NCI-H2081 treated with DMSO at 0.1 percent for 48 hours (cell line): ENCODE data around the gene CAMKV.
"Not testable (repeated sequence)": the region's sequence is repeated elsewhere in the genome, so short reads cannot be mapped to it uniquely, and the experiment has no call there.

Source experiments
- DNase-seq: peaks from one replicate; lab custom pipeline; 2025; lab: John Stamatoyannopoulos, UW

CAMKV gene, protein sequence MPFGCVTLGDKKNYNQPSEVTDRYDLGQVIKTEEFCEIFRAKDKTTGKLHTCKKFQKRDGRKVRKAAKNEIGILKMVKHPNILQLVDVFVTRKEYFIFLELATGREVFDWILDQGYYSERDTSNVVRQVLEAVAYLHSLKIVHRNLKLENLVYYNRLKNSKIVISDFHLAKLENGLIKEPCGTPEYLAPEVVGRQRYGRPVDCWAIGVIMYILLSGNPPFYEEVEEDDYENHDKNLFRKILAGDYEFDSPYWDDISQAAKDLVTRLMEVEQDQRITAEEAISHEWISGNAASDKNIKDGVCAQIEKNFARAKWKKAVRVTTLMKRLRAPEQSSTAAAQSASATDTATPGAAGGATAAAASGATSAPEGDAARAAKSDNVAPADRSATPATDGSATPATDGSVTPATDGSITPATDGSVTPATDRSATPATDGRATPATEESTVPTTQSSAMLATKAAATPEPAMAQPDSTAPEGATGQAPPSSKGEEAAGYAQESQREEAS

DNA sequence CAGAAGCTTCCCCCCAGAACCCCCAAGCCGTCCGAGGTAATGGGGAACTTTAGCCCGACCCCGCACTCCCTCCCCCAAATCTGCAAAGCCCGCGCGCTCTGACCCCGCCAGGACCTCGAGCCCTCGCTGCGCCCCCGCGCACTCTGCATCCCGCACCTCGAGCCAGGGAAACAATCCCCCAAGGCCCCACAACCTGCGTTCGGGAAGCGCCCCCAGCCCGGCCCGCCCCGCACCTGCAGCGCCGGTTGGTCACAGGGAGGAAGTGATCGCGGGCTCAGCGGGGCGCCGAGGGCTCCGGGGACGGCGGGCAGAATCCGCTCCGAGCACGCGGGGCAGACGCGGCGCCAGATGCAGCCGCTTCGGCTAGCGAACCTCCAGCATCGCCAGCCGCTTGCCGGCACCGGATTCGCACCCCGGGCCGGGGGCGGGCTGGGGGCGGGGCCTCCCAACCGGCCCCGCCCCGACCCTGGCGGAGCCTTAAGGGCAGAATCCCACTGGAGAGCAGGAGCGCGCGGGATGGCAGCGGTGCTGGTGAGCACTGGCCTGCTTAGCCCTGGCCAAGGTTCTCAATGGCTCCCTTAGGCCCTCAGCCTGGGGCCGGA lies at the start of gene CAMKV:
Gene CAMKV (minus strand): TSS at position 382 of the 602 bp plus-strand sequence. CDS start 7,518 bp downstream, outside the sequence.
- DNase-seq, result no peak

DNA sequence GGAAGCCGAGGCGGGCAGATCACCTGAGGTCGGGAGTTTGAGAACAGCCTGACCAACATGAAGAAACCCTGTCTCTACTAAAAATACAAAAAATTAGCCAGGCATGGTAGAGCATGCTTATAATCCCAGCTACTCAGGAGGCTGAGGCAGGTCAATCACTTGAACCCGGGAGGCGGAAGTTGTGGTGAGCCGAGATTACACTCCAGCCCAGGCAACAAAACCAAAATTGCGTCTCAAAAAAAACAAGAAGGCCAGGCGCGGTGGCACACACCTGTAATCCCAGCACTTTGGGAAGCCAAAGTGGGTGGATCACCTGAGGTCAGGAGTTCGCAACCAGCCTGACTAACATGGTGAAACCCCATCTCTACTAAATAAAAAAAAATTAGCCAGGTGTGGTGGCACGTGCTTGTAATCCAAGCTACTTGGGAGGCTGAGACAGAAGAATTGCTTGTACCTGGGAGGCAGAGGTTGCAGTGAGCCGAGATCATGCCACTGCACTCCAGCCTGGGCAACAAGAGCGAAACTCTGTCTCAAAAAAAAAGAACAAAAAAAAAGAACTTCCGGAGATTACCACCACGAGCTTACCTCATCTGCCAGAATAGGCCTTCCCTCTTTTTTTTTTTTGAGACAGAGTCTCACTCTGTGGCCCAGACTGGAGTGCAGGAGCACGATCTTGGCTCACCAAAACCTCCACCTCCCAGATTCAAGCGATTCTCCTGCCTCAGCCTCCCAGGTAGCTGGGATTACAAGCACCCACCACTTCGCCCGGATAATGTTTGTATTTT lies 48.3 kb upstream of the CAMKV start:
- DNase-seq, result not testable (repeated sequence)

- DNase-seq, result no peak
These were observed 47.0 kb upstream of the CAMKV start for GRCh38 chr3:49916686-49917085.

GRCh38 chr3:49914906-49915305 lies 45.2 kb upstream of the CAMKV start:
- DNase-seq, result no peak

DNA sequence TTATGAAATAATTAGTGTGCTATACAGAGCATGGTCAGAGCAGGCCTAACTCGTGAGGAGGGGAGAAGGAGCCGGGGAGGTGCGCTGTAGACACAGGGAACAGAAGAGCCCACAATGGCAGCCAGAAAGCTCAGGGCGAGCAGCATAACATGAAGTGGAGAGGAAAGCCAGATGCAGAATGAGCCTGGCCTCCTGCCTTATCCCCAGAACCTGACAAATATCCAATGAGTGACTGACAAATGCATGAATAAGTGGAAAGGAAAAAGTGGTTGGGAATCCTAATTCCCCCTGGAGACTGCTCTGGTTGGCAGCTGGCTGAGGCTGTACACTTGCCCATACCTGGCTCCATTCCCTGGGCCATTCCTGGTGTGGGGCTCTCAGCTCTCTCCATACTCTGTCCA lies 43.2 kb upstream of the CAMKV start:
- DNase-seq, result no peak

DNA sequence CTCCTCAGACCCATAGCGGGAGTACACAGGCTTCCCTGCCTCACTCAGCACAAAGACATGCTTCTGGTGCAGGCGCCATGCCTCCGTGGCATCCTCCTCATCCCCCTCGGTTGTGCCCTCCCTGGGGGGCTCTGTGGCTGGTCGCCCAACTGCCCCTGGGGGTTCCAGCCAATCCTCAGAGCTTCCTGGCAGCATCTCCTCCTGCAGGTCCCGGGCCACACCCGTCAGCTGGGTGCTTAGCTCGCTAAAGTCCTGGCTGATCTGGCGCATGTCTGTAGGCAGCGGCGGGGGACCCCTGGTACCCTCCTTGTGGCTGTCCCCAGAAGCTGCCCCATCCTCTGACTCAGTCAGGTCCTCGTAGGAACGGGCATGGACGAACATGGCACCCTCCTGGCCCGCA lies 41.9 kb upstream of the CAMKV start:
- no peak for DNase-seq

- DNase-seq, result no peak
These were observed 41.4 kb upstream of the CAMKV start for GRCh38 chr3:49911124-49911420.

DNA sequence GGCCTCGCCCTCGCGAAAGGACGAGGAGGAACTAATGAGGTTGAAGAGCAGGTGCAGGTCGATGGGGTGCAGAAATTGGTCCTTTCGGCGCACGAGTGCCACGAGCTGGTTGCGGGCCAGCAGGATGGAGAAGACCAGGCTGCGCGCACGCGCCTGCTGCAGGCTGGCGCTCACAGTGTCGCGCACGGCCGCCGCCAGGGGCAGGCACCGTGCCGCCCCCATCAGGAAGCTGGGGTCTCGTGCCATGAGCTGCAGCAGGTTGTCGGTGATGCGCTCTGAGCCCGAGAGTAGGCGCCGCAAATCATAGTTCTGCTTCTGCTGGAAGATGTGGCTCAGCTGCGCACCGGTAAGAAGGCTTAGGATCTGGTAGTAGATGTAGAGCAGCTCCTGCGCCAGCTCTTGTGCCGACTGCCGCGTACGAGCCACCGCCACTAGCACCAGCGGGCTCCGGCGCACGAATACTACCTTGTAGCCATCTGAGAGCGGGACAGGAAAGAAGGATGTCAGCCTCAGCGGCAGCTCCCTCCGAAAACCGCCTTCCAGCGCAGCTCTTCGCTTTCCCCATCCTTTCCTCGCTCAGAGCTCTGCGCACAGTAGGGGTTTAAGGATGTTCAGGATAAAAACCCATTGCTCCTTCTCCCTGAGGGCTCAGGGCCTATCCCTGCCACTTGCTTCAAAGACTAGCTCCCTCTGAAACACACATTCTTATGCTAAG lies 40.9 kb upstream of the CAMKV start:
- DNase-seq, result no peak

- DNase-seq, result no peak
These were observed 38.9 kb upstream of the CAMKV start for GRCh38 chr3:49908373-49909199.

DNA sequence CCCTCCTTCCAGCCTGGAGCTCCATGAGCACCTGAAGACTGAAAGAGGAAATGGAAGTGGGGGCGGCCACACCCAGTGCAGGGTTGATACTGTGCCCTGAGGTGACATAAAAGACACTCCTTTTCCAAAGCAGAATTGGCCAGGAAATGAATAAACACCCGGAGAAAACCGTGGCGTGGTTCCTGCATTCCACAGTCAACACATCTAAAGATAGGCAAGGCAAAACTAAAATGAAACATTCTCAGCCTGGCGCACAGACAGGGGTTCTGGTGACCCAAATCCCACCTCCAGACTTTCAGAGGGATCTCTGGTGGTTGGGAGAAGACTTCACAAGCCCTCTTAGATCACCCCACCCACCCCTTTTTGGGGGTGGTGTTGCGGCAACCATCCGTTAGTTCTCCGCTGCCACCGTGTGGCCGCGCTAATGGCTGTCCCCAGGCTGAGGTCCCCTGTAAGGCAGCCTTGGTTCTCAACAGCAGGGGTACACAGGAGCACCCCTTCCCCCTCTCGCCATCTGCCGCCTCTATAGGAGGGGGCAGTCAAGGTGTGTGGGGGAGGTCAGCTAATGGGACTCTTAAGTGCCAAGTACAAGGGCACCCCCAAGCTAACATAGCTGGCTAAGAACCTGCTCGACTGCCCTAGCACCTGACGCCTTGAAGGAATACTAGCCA lies 36.5 kb upstream of the CAMKV start:
- no peak for DNase-seq

DNA sequence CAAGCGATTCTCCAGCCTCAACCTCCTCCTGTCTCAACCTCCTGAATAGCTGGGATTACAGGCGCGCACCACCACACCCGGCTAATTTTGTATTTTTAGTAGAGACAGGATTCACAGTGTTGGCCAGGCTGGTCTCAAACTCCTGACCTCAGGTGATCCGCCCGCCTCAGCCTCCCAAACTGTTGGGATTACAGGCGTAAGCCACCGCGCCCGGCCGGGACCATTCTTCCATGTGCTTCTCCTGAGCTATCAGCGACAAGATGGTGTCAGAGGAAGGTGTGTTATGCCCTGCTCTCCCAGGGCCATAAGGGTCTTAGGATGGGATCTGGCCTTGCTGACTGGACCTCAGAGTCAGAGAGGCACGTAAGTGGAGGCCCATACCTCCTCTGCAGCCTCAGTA lies 34.7 kb upstream of the CAMKV start:
- not testable (repeated sequence) for DNase-seq

- DNase-seq, result no peak
These were observed 34.0 kb upstream of the CAMKV start, which contains the start of gene MST1R for GRCh38 chr3:49903451-49904424. Gene MST1R, minus strand, starts transcription at chr3:49903873. Its CDS starts 264 bp downstream, at chr3:49903609.

DNA sequence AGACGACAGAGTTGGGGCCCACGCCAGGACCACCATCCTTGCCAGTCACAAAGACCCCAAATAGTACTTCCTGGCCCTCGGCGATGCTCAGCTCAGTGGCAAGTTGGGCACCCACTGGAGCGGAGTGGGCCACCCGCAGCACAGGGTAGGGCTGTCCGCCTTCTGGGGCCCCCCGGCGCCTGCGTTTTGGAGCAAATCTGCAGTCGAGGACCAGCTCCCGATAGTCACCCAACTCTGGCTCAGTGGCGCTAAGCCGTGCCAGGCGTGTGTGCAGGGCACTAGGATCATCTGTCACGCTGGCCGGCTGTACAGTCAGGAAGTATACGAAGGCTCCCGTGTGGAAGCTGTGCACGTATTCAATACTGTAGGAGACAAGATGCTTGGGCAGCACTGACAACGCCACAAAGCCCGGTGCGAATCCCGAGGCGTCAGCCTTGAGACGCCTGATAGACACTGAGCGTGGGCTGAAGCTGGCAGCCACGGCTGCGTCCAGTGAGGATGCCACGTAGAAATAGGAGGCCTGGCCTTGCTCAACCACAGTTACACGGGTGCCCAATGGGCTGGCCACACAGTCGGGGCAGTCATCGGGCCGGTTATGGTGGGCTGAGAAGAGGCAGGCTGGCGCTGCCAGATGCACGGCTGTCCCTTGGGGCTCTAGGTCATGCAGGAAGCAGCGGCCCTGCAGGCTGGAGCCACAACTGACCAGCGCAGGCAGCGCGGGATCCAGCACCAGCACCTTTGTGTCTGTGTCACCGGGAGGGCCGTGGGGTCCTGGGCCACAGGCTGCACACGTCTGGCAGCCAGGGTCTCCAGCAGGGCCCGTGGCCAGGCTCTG lies 33.0 kb upstream of the CAMKV start:
- DNase-seq, result no peak

- DNase-seq, result no peak
These were observed 31.9 kb upstream of the CAMKV start for GRCh38 chr3:49901366-49902339.

DNA sequence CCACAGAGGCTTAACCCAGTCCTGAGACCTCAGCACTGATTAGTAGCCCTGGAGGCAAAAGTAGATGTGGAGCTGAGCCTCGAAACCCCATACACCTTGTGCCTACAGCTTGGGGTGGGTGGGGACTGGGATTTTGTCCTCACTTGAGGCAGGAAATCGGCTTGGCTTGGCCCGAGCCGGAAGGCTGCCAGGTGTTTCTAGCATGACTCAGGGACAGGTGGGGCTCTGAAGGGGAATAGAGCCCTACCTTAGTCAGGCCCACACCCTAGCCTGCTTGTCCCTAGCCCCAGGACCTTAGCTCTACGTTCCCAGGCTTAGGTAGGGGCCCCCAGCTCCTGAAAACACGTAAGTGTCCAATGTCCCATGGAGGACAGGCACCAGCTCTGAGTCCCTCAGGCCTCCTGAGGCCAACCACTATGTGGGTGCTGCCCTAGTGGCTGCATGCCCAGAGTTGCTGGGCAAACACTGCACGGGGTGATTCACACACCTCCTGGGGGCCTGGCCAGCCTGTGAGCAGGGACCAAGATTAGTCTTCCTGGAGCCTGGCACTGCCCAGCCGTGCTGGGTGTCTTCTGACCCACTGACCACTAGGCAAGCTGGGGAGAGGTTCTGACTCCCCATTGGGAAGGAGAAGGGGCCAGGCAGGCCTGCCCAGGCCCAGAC lies 30.9 kb upstream of the CAMKV start:
- DNase-seq, result no peak

GRCh38 chr3:49899815-49900214 lies 30.1 kb upstream of the CAMKV start:
- DNase-seq, result no peak

DNA sequence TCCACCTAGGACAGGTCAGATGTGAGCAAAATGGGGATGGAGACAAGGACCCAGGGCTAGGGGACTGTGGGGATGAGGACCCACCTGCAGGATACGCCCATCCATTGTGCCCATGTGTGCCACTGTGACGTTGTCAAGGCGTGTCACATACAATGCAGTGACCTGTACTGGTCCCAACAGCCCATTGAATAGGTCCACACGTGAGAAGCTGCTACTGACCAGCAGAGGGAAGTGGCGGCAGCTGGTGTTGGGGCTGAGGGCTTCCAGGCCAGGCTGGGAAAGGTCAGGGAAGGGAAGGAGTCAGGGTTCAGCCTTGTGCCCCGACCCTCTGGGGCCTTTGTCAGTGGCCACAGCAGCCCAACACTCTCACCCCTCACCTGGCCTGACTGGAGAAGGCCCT lies 29.3 kb upstream of the CAMKV start:
- DNase-seq, result no peak
